Measurements from ENCODE around the gene KIAA0513.

KIAA0513 gene

GRCh38 chr16:85005285-85006069 lies 22.1 kb upstream of the KIAA0513 start:
- DNase-seq: no peak

DNA sequence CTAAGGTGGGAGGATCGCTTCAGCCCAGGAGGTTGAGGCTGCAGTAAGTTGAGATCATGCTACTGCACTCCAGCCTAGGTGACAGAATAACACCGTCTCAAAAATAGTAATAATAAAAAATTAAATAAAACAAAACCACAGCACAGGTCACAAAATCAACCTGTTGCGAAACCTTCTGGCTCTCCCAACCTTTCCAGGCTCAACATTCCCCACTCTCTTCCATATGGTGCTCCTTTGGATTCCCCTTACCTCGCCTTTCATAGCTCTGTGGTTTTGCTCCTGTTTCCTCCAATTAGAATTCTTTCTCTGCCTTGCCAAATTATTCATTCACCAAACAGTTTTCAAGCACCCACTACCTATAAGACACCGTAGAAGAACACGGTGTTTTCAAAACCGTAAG lies 21.0 kb upstream of the KIAA0513 start:
- no peak for DNase-seq

DNA sequence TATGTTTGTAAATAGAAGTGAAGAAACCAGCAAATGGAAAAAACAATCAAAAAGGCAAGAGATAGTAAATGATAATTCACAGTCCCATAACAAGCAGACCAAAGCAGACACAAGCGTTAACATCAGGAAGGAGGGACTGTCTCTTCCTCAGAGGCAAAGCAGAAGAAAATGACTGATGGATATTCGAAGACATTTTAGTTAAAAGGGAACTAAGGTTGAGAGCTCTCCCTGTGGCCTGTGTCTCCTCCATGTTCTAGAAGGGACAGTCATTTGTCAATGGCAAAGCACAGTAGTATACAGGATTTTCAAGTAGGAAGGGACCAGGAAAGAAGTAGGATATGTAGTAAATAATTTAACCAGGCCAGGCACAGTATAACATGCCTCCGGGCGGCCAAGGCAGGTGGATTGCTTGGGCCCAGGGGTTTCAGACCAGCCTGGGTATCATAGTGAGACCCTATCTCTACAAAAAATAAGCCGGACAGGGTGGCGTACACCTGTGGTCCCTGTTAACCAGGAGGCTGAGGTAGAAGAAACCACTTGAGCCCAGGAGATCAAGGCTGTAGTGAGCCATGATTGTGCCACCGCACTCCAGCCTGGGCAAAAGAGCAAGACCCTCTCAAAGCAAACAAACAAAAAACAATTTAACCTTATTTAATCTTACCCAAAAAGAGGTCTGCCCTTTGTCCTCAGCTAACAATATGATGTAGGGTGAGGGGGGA lies 19.9 kb upstream of the KIAA0513 start:
- DNase-seq: no peak

DNA sequence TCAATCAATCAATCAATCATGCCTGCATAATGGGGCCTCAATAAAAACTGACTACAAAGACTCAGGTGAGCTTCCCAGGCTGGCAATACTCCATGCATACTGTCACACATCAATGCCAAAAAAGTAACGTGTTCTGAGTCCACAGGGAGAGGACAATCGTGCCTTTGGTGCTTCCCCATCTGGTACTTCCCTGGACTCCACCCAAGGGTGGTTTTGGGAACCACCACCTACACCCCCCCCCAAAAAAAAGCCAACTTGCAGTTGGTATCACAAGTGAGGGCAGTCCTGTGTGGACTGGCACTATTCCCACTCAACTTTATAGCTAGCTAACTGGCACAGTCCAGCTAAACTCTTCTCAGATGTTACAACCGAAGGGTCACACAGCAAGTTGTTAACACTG lies 19.3 kb upstream of the KIAA0513 start:
- no peak for DNase-seq

DNA sequence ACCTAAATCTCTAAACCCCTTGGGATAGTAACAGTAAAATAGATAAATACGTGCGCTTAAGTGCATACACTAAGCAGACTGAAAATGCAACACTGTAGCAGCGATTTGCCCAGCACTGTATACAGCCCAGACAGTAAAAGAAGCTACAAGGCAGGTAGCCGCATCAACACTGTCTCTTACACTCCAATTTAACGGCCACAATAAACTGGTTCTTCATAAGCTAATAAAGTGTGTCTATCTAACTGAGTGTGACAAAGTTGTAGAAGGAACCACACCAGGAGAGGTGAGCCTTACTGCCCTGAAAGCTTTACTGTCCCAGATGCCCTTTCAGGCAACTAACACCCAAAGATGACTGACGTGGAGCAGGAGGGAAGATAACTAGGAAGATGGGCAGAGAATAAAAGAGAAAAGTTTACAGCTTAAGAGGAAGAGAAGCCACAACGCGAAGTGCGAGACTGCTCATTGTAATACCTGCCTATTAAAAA lies 17.1 kb upstream of the KIAA0513 start:
- no peak for DNase-seq

GRCh38 chr16:85010931-85011845 lies 16.4 kb upstream of the KIAA0513 start, which contains the start of gene ZDHHC7:
Gene ZDHHC7 (minus strand): TSS chr16:85011535. CDS start chr16:84990618, 20,917 bp downstream.
- DNase-seq: peak; percentile 61

DNA sequence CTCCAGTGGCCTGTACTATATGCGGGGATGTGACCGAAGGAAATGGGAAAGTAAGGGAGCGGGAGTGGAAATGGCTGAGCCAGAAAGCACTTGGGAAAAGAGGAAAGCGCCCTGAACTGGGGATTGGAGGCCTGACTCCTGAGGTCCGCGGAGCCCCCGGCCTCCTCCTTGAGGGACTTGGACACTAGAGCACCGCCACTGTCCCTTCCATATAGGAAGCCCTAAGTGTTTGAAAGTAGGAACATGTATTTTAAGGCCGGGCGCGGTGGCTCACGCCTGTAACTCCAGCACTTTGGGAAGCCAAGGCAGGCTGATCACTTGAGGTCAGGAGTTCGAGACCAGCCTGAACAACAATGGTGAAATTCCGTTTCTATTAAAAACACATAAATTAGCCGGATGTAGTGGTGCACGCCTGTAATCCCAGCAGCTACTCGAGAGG lies 15.7 kb upstream of the KIAA0513 start:
- DNase-seq: no peak

DNA sequence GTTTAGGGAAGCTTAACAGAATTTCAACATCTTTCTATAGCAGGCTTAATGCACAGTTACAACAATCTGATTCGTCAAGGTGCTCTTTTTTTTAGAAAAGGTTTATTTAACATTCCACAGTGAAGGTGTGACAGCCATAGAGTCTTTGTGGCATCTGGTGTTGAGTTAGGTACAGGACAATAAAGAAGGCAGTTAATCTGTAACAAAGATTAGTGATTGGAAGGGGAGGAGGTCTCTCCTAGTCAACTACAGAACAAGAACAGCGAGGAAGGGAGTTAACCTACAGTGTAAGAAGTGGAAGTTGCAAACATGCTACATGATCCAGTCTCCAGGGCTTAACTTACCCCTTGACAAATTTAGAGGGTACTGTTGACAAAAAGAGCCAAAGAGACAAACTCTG lies 13.3 kb upstream of the KIAA0513 start:
- DNase-seq: no peak

DNA sequence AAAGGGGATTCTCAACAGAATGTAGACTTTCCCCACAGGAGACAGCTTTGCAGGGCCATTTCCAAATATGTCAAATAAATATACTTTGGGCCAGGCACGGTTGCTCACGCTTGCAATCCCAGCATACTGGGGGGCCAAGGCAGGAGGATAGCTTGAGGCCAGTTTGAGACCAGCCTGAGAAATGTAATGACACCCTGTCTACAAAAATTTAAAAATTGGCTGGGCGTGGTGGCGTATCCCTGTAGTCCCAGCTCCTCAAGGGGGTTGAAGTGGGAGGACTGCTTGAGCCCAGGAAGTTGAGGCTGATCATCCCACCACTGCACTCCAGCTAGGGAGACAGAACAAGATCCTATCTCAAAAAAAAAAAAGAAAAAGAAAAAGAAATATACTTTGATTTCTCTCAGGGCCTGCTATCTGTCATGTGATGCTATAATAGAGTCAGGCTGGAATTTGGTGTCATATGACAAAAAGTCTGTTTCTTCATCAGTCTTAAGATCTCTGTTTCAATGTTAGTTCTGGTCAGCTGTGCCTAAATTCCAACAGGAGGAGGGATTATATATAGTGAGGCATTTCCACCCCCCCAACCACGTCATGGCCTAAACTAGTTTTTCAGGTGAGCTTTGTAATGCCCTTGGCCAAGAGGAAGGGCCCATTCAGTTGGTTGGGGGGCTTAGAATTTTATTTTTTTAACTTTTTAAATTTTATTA lies 12.0 kb upstream of the KIAA0513 start:
- no peak for DNase-seq

GRCh38 chr16:85017151-85017550 lies 10.4 kb upstream of the KIAA0513 start:
- DNase-seq: no peak

GRCh38 chr16:85017633-85018032 lies 10.0 kb upstream of the KIAA0513 start:
- no peak for DNase-seq

GRCh38 chr16:85018529-85019236 lies 8.9 kb upstream of the KIAA0513 start:
- DNase-seq: no peak

DNA sequence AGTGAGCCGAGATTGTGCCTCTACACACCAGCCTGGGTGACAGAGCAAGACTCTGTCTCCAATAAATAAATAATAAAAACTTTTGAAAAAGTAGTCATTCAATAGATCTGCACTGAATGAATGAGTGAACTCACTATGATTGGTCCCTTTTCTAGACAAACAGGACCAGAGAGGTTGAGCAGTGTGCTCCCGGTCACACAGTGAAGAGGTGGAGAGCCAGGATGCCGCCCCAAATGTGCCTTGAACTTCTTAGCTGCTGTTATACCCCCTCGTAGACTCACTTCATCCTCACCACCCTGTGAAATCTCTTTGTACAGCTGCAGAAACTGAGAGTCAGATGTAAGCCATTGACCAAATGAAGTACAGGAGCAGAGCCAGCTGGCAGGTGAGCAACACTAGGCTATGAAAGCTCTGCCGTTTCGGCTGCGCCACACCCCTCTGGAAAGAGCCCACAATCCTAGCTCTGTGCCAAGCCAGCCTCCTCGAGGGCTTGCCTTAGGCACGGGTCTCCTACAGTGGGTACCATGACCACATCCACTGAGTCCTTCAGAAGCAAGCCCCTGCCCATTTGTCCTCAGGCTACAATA lies 7.8 kb upstream of the KIAA0513 start:
- DNase-seq: no peak

DNA sequence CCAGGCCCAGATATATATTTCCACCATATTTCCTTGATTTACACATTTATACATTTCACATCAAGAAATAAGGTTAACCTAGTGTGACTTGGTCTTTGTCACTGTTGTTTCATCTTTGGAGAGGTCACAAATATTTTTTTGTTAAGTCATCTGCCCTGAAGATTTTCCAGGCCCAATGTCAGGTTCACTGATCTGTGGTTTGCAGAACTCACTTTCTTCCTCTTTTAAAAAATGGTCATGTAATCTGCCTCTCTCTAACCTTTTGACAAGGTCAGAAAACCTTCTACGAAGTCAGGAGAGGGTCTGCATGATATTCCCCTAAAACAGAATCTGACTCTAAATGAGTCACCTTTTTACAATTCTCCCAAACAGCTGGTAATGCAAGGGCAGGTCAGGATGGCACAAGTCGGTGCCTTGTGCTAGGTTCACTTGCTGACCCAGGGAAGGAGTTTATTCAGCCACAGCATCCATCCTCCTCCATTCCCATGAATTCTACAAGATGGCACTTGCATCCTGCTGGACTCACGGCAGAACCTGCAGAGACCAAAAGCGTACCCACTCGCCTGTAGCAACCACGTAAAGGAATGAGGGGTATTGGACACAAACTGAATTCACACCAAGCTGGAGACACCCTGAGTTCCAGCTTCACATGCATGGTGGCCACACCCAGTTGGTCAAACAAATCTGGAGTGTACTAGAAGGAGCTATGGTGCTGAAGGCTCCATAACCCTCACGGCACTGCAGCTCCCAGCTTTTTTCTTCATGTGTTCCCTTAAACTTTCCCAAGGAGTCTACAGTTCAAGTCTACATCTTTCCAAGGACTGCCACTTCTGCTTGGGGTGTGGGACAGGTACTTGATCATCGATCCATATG lies 1.6 kb upstream of the KIAA0513 start:
- DNase-seq: no peak

DNA sequence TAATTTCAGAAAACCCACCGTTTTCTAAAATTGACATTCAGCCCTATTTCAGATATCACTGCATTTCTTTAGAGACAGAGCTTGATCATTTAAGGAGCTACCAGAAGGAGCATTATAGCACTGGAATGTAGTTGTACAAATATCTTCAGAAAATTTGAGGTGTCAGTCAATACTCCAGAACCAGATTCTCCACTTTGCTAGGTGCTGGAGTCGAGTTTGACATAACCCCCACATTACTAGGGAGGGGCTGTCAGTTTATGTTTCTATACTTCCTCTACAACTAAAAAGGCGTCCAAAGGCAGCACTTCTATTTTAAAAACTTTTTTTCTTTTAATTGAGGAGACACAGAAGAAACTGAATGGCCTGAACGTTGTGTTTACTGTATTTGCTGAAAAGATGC lies 892 bp upstream of the KIAA0513 start:
- DNase-seq: no peak

DNA sequence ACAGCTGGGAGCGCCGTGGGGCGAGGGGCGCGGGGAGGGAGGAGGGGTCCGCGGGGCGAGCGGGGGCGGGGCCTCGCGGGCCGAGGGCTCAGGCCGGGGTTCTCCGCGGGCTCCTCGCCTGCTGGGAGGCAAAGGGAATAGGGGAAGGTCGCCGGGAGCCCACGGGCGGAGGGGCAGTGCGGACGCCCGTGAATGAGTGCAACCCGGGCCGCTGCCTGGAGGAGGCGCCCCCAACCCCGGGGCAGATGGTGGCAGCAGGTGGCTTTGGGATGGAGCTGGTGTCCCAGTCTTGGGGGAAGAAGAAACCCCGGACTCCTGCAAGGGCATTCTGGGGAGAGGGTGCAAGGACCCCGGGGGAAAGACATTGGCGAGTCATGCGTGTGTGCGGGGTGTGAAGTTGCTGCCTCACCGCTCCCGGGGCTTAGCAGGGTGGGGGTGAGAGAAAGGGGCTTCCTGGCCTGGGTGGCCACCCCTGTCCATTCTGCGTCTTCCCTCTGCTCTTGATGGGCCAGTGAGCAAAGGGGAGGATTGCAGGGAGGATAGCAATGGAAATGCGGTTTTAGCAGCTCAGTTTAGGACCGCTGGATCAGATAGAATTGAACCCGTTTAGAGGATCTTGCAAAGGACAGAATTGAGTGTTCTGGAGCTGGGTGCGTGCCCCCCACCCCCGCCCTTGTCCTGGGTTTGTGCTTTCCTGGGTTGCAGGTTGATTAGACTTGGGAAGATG lies 526 bp downstream of the KIAA0513 start:
- DNase-seq: no peak

DNA sequence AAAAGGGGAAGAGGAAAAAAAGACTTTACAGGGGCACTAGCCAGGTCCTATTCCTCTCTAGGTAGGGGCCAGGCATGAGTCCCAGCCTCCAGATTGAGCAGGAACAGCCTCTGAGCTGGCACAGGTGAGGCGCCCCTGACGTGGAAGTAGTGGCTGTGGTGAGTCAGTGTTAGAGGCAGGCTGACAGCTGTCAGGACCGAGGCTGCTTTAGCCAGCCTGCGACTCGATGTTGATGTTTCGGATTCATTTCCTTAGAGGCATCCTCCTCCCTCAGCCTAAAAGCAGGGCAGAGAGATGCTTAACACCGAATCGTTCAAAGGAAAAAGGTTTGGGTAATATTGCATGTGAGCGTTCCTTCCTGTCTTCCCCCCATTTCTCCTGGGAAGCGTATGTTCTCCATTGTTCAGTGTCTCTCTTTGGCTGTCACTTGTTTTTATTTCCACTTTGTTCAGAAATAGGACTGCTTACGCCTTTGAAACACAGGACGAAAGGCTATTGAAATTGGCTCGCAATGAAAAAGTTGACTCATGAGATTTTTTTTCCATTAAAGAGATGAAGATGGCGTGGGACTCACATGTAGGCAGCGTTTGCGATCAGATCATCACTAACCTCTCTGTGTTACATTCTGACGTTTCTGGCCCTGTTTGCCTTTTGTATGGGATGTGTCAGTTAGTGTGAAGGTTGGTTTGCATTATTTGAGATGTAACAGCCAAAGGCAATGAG lies 1.3 kb downstream of the KIAA0513 start:
- no peak for DNase-seq

GRCh38 chr16:85029408-85029784 lies 1.8 kb downstream of the KIAA0513 start:
- peak; percentile 59 for DNase-seq

DNA sequence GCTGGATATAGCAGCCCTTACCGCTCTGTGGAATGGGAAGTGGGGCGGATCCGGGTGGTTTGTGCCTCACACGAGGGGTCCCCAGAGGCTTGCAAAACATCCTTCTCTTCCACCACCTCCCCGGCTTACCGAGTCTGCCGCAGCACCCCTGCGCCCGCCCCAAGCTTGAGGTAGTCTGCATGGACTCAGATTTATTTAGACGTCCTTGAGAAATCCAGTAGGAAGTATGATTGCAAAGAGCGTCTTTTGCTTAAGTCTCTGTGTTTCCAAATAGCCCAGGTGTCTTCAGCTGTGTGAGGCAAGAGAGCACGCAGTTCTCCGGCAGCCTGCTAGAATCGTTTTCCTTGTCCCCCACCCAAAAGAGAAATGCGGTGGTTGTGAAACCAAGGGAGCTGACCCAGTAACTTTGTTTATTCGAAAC lies 2.4 kb downstream of the KIAA0513 start:
- peak; percentile 7 for DNase-seq

All from T1000 (cell line).